Endothelial cell of umbilical vein (primary cell): ENCODE results near the gene CCR2. TPM values are rescaled to one million over a fixed set of nuclear protein-coding genes. Genes with fewer than 3 reads are reported as not detected.

Source experiments
- BruUV-seq: library from RNA; stranded (reverse); fragments of 400-500 nt; replicated peaks from 2 replicates; lab custom pipeline; 2021; lab: Mats Ljungman, UMichigan
- CTCF ChIA-PET: fragments of 300-600, 350-600 bp; sonication (Branson Sonifier 250); formaldehyde crosslinking; loops from one replicate; lab custom pipeline; 2021; ENCODE audit warnings: antibody characterized with exemption, inconsistent platforms; lab: Charles Lee
- POLR2A ChIA-PET: fragments of 300-600, 350-600 bp; sonication (Branson Sonifier 250); formaldehyde crosslinking; loops from one replicate; lab custom pipeline; 2021; ENCODE audit warnings: antibody characterized with exemption, inconsistent platforms; lab: Charles Lee
- DNase-seq: peaks from one replicate; pipeline ENCODE4 v3.0.0-alpha.2; 2011; ENCODE audit warnings: low read depth, low spot score
- FAIRE-seq: peaks from 2 replicates; lab custom pipeline; 2011; peaks lifted over from hg19 to GRCh38; lab: Jason Lieb, UNC
- H2AFZ ChIP-seq: 2 replicates; pipeline ENCODE4 v1.6.0; 2012; ENCODE audit warnings: low read depth, low read length, control low read depth, inconsistent platforms
- H3K27ac ChIP-seq: 2 replicates; pipeline ENCODE4 v1.5.1; 2011; ENCODE audit warnings: low read depth, mild to moderate bottlenecking, control low read depth, low read length, moderate library complexity; ENCODE audit not compliant: insufficient read depth
- H3K27me3 ChIP-seq, 2 experiments: 2 replicates each; pipeline versions ENCODE4 v1.6.0 to v1.6.1; 2011; ENCODE audit warnings: low read length in 2 of 2, mixed read lengths in 1 of 2; ENCODE audit not compliant: control insufficient read depth in 2 of 2, insufficient read depth in 2 of 2
- H3K36me3 ChIP-seq, 2 experiments: 2 replicates in 1 of 2; 3 replicates in 1 of 2; pipeline ENCODE4 v1.5.1; 2011; ENCODE audit warnings: low read length in 2 of 2, mild to moderate bottlenecking in 1 of 2, moderate library complexity in 1 of 2; ENCODE audit not compliant: control insufficient read depth in 2 of 2, insufficient read depth in 2 of 2; ENCODE audit errors: extremely low read depth in 1 of 2
- H3K4me1 ChIP-seq: 3 replicates; pipeline ENCODE4 v1.5.1; 2011; ENCODE audit warnings: mild to moderate bottlenecking, low read length; ENCODE audit not compliant: control insufficient read depth, insufficient read depth; ENCODE audit errors: extremely low read depth
- H3K4me2 ChIP-seq: 2 replicates; pipeline ENCODE4 v1.6.1; 2011; ENCODE audit warnings: low read length, control low read depth, mixed read lengths; ENCODE audit not compliant: insufficient read depth
- H3K4me3 ChIP-seq, 3 experiments: fragments of 200-600 bp in 1 of 3; sonication (generic), shearing (Covaris generic) in 1 of 3; replicated peaks in 1 of 3; 2 replicates each; pipeline ENCODE4 v1.5.1; 2011 to 2016; ENCODE audit warnings: control low read depth in 3 of 3, low read length in 3 of 3, mild to moderate bottlenecking in 2 of 3, inconsistent platforms in 1 of 3, low read depth in 1 of 3, moderate library complexity in 1 of 3; ENCODE audit not compliant: insufficient read depth in 1 of 3
- H3K79me2 ChIP-seq: 2 replicates; pipeline ENCODE4 v1.6.0; 2012; ENCODE audit warnings: low read length, inconsistent platforms; ENCODE audit not compliant: control insufficient read depth, insufficient read depth
- H3K9ac ChIP-seq: replicated peaks from 2 replicates; pipeline ENCODE3; 2011; ENCODE audit warnings: low read length, control low read depth; ENCODE audit not compliant: insufficient read depth; ENCODE audit errors: extremely low read depth
- H3K9me1 ChIP-seq: replicated peaks from 3 replicates; pipeline ENCODE4 v1.6.0; 2011; ENCODE audit warnings: mild to moderate bottlenecking, low read length; ENCODE audit not compliant: control insufficient read depth, insufficient read depth; ENCODE audit errors: extremely low read depth
- H3K9me3 ChIP-seq: replicated peaks from 2 replicates; pipeline ENCODE4 v1.5.1; 2012; ENCODE audit warnings: low read length, inconsistent platforms; ENCODE audit not compliant: control insufficient read depth, insufficient read depth
- H4K20me1 ChIP-seq: replicated peaks from 2 replicates; pipeline ENCODE3; 2011; ENCODE audit warnings: mild to moderate bottlenecking, low read length; ENCODE audit not compliant: control insufficient read depth, insufficient read depth; ENCODE audit errors: extremely low read depth
- CTCF ChIP-seq, 2 donors: IDR thresholded peaks; 1 replicate in 1 of 2; 2 replicates in 1 of 2; pipeline ENCODE4 v1.5.1; 2011; ENCODE audit warnings: low read length in 2 of 2, mild to moderate bottlenecking in 2 of 2, moderate library complexity in 2 of 2, control low read depth in 1 of 2, inconsistent platforms in 1 of 2, low read depth in 1 of 2; ENCODE audit not compliant: insufficient read depth in 1 of 2; ENCODE audit errors: extremely low read depth in 1 of 2
- EZH2 ChIP-seq: IDR thresholded peaks from 2 replicates; pipeline ENCODE4 v1.6.1; 2012; ENCODE audit warnings: borderline replicate concordance, low read depth, mild to moderate bottlenecking, moderate library complexity, low read length, inconsistent platforms; ENCODE audit not compliant: severe bottlenecking
- FOS ChIP-seq: IDR thresholded peaks from 2 replicates; pipeline ENCODE4 v1.6.1; 2011; ENCODE audit warnings: mild to moderate bottlenecking, low read length, moderate library complexity, borderline replicate concordance; ENCODE audit not compliant: insufficient read depth
- GATA2 ChIP-seq: IDR thresholded peaks from 2 replicates; pipeline ENCODE4 v1.7.0; 2011; ENCODE audit warnings: low read depth, mild to moderate bottlenecking, moderate library complexity, mixed read lengths, low read length; ENCODE audit not compliant: insufficient read length, insufficient read depth
- JUN ChIP-seq: IDR thresholded peaks from 2 replicates; pipeline ENCODE4 v1.6.1; 2011; ENCODE audit warnings: borderline replicate concordance, low read depth; ENCODE audit not compliant: insufficient read length, insufficient read depth
- MAX ChIP-seq: IDR thresholded peaks from 2 replicates; pipeline ENCODE4 v1.6.1; 2011; ENCODE audit not compliant: insufficient read depth, insufficient read length
- MYC ChIP-seq: IDR thresholded peaks from one replicate; pipeline ENCODE4 v1.6.1; 2011; ENCODE audit warnings: mild to moderate bottlenecking, low read depth, low read length
- POLR2A ChIP-seq: IDR thresholded peaks from 2 replicates; pipeline ENCODE4 v1.6.1; 2012; ENCODE audit warnings: low read depth, mild to moderate bottlenecking, control low read depth, low read length
- POLR2AphosphoS5 ChIP-seq: IDR thresholded peaks from 2 replicates; pipeline ENCODE4 v1.6.1; 2012; ENCODE audit warnings: low read depth, mild to moderate bottlenecking, control low read depth, low read length, moderate library complexity; ENCODE audit not compliant: insufficient read depth
- dilution Hi-C: fragments of 300-500 bp; cut with MboI; formaldehyde crosslinking; loops from one replicate; pipeline ENCODE4 v1.15.0; 2019; ENCODE audit warnings: low sequenced_read_pairs; ENCODE audit not compliant: extremely low pct_ligation_motif_present
- intact Hi-C: fragments of 100-400 bp; cut with micrococcal nuclease; formaldehyde crosslinking; loops from one replicate; pipeline ENCODE4 v1.10.0; 2022
- polyA plus RNA-seq, 4 experiments: library from polyadenylated mRNA; depleted of rRNA in 3 of 4; stranded (reverse) in 3 of 4; unstranded in 1 of 4; fragments of >200 nt; gene quantifications; 2 replicates each; pipeline versions ENCODE4 v1.2.1 to v1.2.3, GENCODE V29; 2011 to 2012; ENCODE audit warnings: missing spikeins in 1 of 4
- total RNA-seq: library from RNA; stranded (reverse); gene quantifications from 2 replicates; pipeline ENCODE4 v1.2.3, GENCODE V29; 2021

The CCR2 gene
- total and polyA plus RNA-seq, 2 donors (not counting 3 experiments of a cell fraction or from before 2014, with no cell fraction given), result not detected

- no TSS peak for BruUV-seq
- ChIA-PET CTCF (interaction anchor here (0.7 to 6.1 kb wide), 4 partner anchors 54 to 434 kb away, joined by 3 to 45 read pairs (median 6); no protein-coding TSS in a partner anchor), POLR2A (no interaction called here)
- H3K27ac ChIP-seq, result no peak overlapping the region
- no peaks in the 10 kb centered on the region for H3K9me3 ChIP-seq
- DNase-seq (no peak), FAIRE-seq (no peak)
- peaks cover 12 to 22% of the 10 kb centered on the region in 2 experiments for H3K27me3 ChIP-seq
- intact Hi-C loops (loop anchor here (10.0 kb wide), 1 partner anchor 182 kb away; no protein-coding TSS in a partner anchor), dilution Hi-C loops (no loop called here)
- no peak overlapping the region for H3K9ac ChIP-seq
- no peak overlapping the region for H2AFZ ChIP-seq
- no peak overlapping the region for H3K4me3 ChIP-seq
- no peak overlapping the region for H3K4me2 ChIP-seq
- H3K79me2 ChIP-seq, result no peaks in the 10 kb centered on the region
- H3K9me1 ChIP-seq, result no peaks in the 10 kb centered on the region
- TF ChIP-seq JUN, result no peak
- TF ChIP-seq CTCF (IDR thresholded peaks at IDR 0.05; ENCODE audit: extremely low read depth in 1 of 2, insufficient read depth in 1 of 2, low read depth in 1 of 2, low read length in 2 of 2), result peak in 1 of 2 donors; percentile 27
- no peaks in the 10 kb centered on the region for H3K36me3 ChIP-seq
- H3K4me1 ChIP-seq, result no peaks in the 10 kb centered on the region
- no peaks in the 10 kb centered on the region for H4K20me1 ChIP-seq
These were observed 18.8 kb downstream of the CCR2 start for GRCh38 chr3:46372492-46373359.

GRCh38 chr3:46374755-46375154 lies 20.8 kb downstream of the CCR2 start:
- Histone ChIP-seq H3K79me2 (no peaks in the 10 kb centered on the region), H3K4me1 (no peaks in the 10 kb centered on the region), H4K20me1 (no peaks in the 10 kb centered on the region), H3K9me1 (no peaks in the 10 kb centered on the region), H2AFZ (no peak overlapping the region), H3K27ac (no peak overlapping the region), H3K9me3 (no peaks in the 10 kb centered on the region), H3K4me2 (no peak overlapping the region), H3K27me3 (peaks cover 7 to 15% of the 10 kb centered on the region in 2 experiments), H3K9ac (no peak overlapping the region), H3K4me3 (no peak overlapping the region), H3K36me3 (no peaks in the 10 kb centered on the region)
- ChIA-PET CTCF (interaction anchor here (0.9 to 1.6 kb wide), 2 partner anchors 9 to 98 kb away, joined by 5 to 10 read pairs; no protein-coding TSS in a partner anchor), POLR2A (no interaction called here)
- no peak for TF ChIP-seq POLR2A
- no peak for TF ChIP-seq MYC
- no peak for TF ChIP-seq JUN
- no peak for TF ChIP-seq GATA2
- TF ChIP-seq EZH2, result no peak
- TF ChIP-seq POLR2AphosphoS5, result no peak
- TF ChIP-seq FOS, result no peak
- no peak for TF ChIP-seq CTCF (IDR thresholded peaks at IDR 0.05; ENCODE audit: extremely low read depth in 1 of 2, insufficient read depth in 1 of 2, low read depth in 1 of 2, low read length in 2 of 2)
- TF ChIP-seq MAX, result no peak
- FAIRE-seq (no peak), DNase-seq (no peak)
- dilution Hi-C loops, result no loop called here
- BruUV-seq, result no TSS peak
- intact Hi-C loops, result loop anchor here (5.0 to 10.0 kb wide), 2 partner anchors 180 to 297 kb away; no protein-coding TSS in a partner anchor
